Loucy (cell line): ENCODE data around the gene FAM161A.
A peak's percentile ranks its signal among the peaks of the same experiment; 100 is the strongest.
"Not testable (repeated sequence)": the region's sequence is repeated elsewhere in the genome, so short reads cannot be mapped to it uniquely, and the experiment has no call there.

Experiments used
- H2AFZ ChIP-seq: fragments of 200-600 bp; sonication (generic); 2 replicates; pipeline ENCODE4 v1.6.0; 2016; ENCODE audit warnings: antibody characterized with exemption, mild to moderate bottlenecking, low read length, moderate library complexity
- H3F3A ChIP-seq: fragments of 200-600 bp; 2 replicates; pipeline ENCODE4 v1.6.0; 2016; ENCODE audit warnings: antibody characterized with exemption, low read depth, mild to moderate bottlenecking
- H3K27me3 ChIP-seq: fragments of 200-600 bp; sonication (generic); 2 replicates; pipeline ENCODE4 v1.6.1; 2014; ENCODE audit warnings: low read length, mild to moderate bottlenecking; ENCODE audit not compliant: insufficient read depth, poor library complexity, severe bottlenecking
- H3K36me3 ChIP-seq: fragments of 200-600 bp; sonication (generic); 2 replicates; pipeline ENCODE4 v1.6.1; 2016; ENCODE audit warnings: low read length; ENCODE audit not compliant: insufficient read depth
- H3K4me1 ChIP-seq: fragments of 200-600 bp; sonication (generic); 2 replicates; pipeline ENCODE4 v1.5.1; 2014; ENCODE audit warnings: low read length, mild to moderate bottlenecking; ENCODE audit not compliant: insufficient read depth, poor library complexity, severe bottlenecking
- H3K4me2 ChIP-seq: fragments of 200-600 bp; sonication (generic); 2 replicates; pipeline ENCODE4 v1.6.0; 2014; ENCODE audit warnings: antibody characterized with exemption, low read length, low read depth, mild to moderate bottlenecking; ENCODE audit not compliant: poor library complexity, severe bottlenecking
- H3K4me3 ChIP-seq: fragments of 200-600 bp; sonication (generic); 2 replicates; pipeline ENCODE4 v1.5.1; 2014; ENCODE audit warnings: low read length, mild to moderate bottlenecking, mixed read lengths; ENCODE audit not compliant: poor library complexity, severe bottlenecking
- H3K79me2 ChIP-seq: fragments of 200-600 bp; sonication (generic); 2 replicates; pipeline ENCODE4 v1.6.1; 2014; ENCODE audit warnings: low read length; ENCODE audit not compliant: insufficient read depth
- H3K9ac ChIP-seq: fragments of 200-600 bp; sonication (generic); 2 replicates; pipeline ENCODE4 v1.6.0; 2014; ENCODE audit warnings: mild to moderate bottlenecking, low read depth, low read length, moderate library complexity; ENCODE audit not compliant: poor library complexity, severe bottlenecking
- H3K9me2 ChIP-seq: fragments of 200-600 bp; sonication (generic); replicated peaks from 2 replicates; pipeline ENCODE4 v1.6.1; 2016; ENCODE audit warnings: low read depth, low read length, mixed read lengths
- H3K9me3 ChIP-seq: fragments of 200-600 bp; sonication (generic); 2 replicates; pipeline ENCODE4 v1.6.1; 2014; ENCODE audit warnings: mild to moderate bottlenecking, antibody characterized with exemption, low read length, low read depth; ENCODE audit not compliant: insufficient read depth
- H4K20me1 ChIP-seq: fragments of 200-600 bp; sonication (generic); 2 replicates; pipeline ENCODE4 v1.6.0; 2014; ENCODE audit warnings: antibody characterized with exemption, low read length, mild to moderate bottlenecking; ENCODE audit not compliant: insufficient read depth, poor library complexity, severe bottlenecking
- CTCF ChIP-seq: fragments of 200-600 bp; sonication (generic); conservative IDR thresholded peaks from 2 replicates; pipeline ENCODE4 v1.5.1; 2014; ENCODE audit warnings: mild to moderate bottlenecking, antibody characterized with exemption, low read length
- EZH2phosphoT487 ChIP-seq: fragments of 200-600 bp; IDR thresholded peaks from 2 replicates; pipeline ENCODE4 v1.6.1; 2018; ENCODE audit warnings: antibody characterized with exemption, mild to moderate bottlenecking, moderate library complexity, borderline replicate concordance

Gene FAM161A

GRCh38 chr2:61855318-61855613 is 1.4 kb upstream of the FAM161A start:
- no peaks in the 10 kb centered on the region for H3K27me3 ChIP-seq
- no peaks in the 10 kb centered on the region for H4K20me1 ChIP-seq
- H3K9me3 ChIP-seq = no peaks in the 10 kb centered on the region
- no peaks in the 10 kb centered on the region for H3F3A ChIP-seq
- H3K4me1 ChIP-seq = peaks cover 16% of the 10 kb centered on the region
- H3K36me3 ChIP-seq = no peaks in the 10 kb centered on the region
- peak overlapping the region; percentile 77 for H3K9ac ChIP-seq
- H3K4me2 ChIP-seq = peak overlapping the region; percentile 86
- no peak for TF ChIP-seq CTCF
- TF ChIP-seq EZH2phosphoT487 = no peak
- peak overlapping the region; percentile 99 for H2AFZ ChIP-seq
- H3K79me2 ChIP-seq = no peaks in the 10 kb centered on the region
- H3K4me3 ChIP-seq = peak overlapping the region; percentile 89
- no peaks in the 10 kb centered on the region for H3K9me2 ChIP-seq

- peak overlapping the region; percentile 89 for H3K4me3 ChIP-seq
- TF ChIP-seq CTCF (no peak), EZH2phosphoT487 (no peak)
- H4K20me1 ChIP-seq = no peaks in the 10 kb centered on the region
- peak overlapping the region; percentile 86 for H3K4me2 ChIP-seq
- no peaks in the 10 kb centered on the region for H3K36me3 ChIP-seq
- peak overlapping the region; percentile 77 for H3K9ac ChIP-seq
- H3K9me2 ChIP-seq = no peaks in the 10 kb centered on the region
- H3K27me3 ChIP-seq = no peaks in the 10 kb centered on the region
- H3F3A ChIP-seq = no peaks in the 10 kb centered on the region
- peak overlapping the region; percentile 99 for H2AFZ ChIP-seq
- no peaks in the 10 kb centered on the region for H3K79me2 ChIP-seq
- H3K9me3 ChIP-seq = no peaks in the 10 kb centered on the region
- peaks cover 16% of the 10 kb centered on the region for H3K4me1 ChIP-seq
Observed at GRCh38 chr2:61854564-61855317, 881 bp upstream of the FAM161A start.

- Histone ChIP-seq H3K27me3 (no peaks in the 10 kb centered on the region), H3K36me3 (no peaks in the 10 kb centered on the region), H2AFZ (peak overlapping the region; percentile 99), H3K79me2 (no peaks in the 10 kb centered on the region), H3K9ac (peak overlapping the region; percentile 77), H3K9me2 (no peaks in the 10 kb centered on the region), H3K4me1 (peaks cover 16% of the 10 kb centered on the region), H3K4me2 (peak overlapping the region; percentile 86), H3K4me3 (peak overlapping the region; percentile 89), H3F3A (peaks cover 1% of the 10 kb centered on the region), H4K20me1 (no peaks in the 10 kb centered on the region), H3K9me3 (no peaks in the 10 kb centered on the region)
- TF ChIP-seq EZH2phosphoT487 (no peak), CTCF (no peak)
Observed at GRCh38 chr2:61853086-61853846, 594 bp downstream of the FAM161A start.

GRCh38 chr2:61851270-61851669 is 2.6 kb downstream of the FAM161A start:
- not testable (repeated sequence) for H3K9me3 ChIP-seq, H3K4me2 ChIP-seq, H3K9me2 ChIP-seq, H4K20me1 ChIP-seq, H2AFZ ChIP-seq, H3K27me3 ChIP-seq, H3K36me3 ChIP-seq, H3K79me2 ChIP-seq, H3F3A ChIP-seq, H3K9ac ChIP-seq, H3K4me3 ChIP-seq
- peaks cover 16% of the 10 kb centered on the region for H3K4me1 ChIP-seq
